C4-2B (cell line): ENCODE results near the gene GBGT1.

Experiments used
- H3K27ac ChIP-seq: fragments of 450-650 bp; 2 replicates; pipeline ENCODE4 v1.5.1; 2017
- ZFX ChIP-seq: fragments of 450-650 bp; IDR thresholded peaks from 2 replicates; pipeline ENCODE4 v1.6.1; 2017
- TF ChIP-seq, protein P1 (sequence below): fragments of 450-650 bp; conservative IDR thresholded peaks from 2 replicates; pipeline ENCODE4 v1.5.1; 2017; ENCODE audit warnings: mild to moderate bottlenecking

Gene GBGT1

DNA sequence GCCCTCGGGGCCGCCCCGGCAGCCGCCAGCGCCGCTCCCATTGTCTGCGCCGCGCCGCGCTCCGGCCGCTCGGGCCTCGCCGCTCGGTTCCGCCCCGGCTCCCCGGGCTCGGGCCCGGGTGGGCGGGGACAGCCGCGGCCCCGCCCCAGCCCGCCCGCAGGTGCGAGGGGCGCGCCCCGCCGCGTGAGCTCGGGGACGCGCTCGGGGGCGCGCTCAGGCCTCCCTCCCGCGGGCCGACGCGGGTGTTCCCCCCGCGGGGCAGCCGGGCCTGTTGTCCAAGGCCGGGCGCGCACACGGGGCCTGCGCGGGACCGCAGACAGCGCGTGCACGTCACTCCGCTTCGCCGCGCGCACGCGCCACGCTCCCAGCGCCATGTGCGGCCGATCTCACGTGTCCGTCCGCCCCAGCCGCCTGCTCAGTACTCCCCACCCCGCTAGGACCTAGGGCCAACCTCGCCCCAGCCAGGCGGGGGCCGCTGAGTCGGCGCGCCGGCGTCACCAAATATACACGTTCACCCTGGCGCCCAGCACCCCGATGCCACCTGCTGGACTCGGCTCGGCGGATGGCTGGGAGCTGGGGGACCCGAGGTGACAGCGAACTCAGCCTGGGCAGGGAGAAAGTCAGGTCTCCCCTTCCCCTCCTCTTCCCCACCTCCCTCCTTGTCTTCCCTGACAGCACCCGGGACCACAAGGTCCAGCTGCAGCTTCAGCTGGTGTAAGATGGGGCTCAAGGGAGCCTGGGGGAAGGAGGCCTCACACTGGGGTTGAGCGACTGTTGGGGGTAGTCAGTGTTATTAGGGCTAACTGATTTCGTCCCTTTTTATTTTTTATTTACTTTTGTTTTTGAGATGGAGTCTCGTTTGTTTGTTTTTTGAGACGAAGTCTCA, 14.3 kb downstream of the GBGT1 start:
- TF ChIP-seq ZFX, result peak; percentile 27; the same call in 1 of the 2 replicates
- TF ChIP-seq, protein P1, sequence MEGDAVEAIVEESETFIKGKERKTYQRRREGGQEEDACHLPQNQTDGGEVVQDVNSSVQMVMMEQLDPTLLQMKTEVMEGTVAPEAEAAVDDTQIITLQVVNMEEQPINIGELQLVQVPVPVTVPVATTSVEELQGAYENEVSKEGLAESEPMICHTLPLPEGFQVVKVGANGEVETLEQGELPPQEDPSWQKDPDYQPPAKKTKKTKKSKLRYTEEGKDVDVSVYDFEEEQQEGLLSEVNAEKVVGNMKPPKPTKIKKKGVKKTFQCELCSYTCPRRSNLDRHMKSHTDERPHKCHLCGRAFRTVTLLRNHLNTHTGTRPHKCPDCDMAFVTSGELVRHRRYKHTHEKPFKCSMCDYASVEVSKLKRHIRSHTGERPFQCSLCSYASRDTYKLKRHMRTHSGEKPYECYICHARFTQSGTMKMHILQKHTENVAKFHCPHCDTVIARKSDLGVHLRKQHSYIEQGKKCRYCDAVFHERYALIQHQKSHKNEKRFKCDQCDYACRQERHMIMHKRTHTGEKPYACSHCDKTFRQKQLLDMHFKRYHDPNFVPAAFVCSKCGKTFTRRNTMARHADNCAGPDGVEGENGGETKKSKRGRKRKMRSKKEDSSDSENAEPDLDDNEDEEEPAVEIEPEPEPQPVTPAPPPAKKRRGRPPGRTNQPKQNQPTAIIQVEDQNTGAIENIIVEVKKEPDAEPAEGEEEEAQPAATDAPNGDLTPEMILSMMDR, result no peak
- peak overlapping the region; percentile 80 for H3K27ac ChIP-seq

DNA sequence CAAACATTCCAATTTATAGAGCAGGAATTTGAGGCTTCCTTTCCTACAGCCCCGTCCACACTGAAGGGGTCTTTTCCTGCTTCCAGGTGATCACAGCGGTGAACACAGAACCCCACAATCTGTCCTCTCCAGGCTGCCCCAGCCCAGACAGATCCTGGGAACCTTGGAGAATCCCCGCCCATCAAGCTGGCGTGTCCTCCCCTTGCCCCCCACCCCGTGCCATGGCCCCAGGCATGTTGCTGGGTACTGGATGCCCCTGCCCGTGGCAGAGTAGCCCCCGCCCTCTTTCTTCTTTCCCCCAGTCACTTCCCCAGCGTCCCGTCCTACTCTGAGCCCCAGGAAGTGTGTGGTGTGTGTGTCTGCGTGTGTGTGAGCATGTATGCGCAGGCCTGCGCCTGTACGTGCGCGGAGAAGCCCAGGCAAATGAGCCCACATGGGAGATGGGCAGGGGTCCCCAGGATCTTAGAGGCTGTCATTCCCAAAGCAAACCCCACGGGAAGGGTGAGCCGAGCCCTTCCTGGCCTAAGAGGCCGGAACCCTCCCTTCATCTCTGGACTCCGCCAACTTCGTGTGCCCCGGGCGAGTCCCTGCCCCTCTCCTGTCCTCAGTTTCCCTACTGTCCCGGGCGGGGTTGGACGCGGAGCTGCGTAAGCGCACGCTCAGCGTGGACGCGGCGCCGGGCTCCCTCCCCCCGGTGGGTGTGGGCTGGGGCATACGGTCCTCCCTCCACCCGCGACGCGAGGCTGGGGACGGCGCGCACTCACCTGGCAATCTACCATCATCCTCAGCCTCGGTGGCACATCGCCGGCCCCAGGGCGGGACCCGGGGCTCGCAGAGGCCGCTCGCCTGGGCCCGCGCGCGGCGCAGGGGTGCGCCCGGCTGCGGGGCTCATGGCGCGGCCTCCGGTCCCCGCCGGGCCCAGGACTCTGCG, 15.2 kb downstream of the GBGT1 start:
- peak; percentile 85; the same call in 1 of the 2 replicates for TF ChIP-seq ZFX
- TF ChIP-seq, protein P1, result no peak
- peak overlapping the region; percentile 80 for H3K27ac ChIP-seq

DNA sequence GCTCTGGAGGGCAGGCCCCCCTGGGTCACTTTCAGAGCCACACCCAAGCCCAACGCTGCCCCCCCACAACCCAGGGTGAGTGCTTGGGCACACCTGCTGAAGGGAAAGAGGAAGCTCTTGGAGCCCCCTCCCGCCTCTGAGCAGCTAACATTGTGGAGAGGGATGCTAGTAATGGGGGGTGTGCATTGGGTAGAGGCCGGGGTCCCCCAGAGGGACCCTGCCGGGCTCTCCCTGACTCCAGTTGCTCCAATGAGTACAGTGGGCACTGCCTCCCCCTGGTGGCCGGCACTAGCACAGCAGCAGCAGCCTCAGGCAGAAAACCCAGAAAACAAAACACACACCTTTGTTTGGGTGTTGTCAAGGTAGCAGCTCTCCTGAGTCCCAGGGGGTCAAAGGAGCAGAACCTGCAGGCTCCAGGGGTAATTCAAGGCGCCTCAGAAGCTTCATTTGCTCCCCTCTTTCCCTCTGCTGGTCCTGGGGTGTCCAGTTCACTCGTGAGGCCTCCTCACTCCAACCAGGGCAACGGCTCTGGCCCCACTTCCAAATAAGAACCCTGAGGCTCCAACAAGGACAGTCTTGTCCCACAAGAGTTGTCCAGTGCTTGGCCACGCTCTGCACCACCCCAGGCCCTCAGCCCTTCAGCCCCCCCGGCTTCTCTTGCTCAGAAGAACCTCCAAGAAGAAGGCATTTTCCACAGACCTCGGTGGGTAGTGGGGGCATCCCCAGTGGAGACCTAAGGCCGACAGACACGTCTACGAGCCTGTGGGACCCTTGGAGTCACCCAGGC, 16.1 kb downstream of the GBGT1 start:
- TF ChIP-seq, protein P1, result peak; percentile 98
- no peak for TF ChIP-seq ZFX
- H3K27ac ChIP-seq, result peak overlapping the region; percentile 80

DNA sequence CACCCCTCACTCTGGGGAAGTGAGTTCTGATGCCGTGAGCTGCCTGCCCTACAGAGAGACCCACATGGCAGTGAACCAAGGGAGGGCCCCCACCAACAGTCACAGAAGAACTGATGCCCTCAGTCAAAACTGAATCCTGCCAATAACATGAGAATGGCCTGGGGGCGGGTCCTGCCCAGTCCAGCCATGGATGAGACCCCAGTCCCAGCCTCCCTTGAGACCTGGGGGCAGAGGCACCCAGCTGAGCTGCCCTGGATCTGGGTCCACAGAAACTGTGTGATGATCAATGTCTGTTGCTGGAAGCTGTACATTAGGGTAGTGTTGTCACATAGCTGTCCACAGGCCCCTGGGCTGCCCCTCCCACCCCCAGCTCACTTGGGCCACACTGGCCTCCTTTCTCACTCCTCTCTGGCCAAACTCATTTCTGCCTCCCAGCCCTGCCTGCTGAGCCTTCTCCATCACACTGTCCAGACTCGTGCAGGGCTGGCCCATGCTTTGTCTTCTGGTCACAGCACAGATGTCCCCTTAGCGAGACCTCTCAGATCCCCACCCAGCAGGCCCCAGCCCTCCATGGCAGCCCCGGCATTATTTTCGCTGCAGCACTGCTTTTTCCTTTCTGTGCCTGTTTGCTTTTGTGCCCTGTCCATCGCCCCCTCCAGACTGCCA, 16.8 kb downstream of the GBGT1 start:
- no peak overlapping the region for H3K27ac ChIP-seq
- no peak for TF ChIP-seq ZFX
- TF ChIP-seq, protein P1, result 0 out of 2 replicates have a peak, but pooled peaks have one; percentile 4

DNA sequence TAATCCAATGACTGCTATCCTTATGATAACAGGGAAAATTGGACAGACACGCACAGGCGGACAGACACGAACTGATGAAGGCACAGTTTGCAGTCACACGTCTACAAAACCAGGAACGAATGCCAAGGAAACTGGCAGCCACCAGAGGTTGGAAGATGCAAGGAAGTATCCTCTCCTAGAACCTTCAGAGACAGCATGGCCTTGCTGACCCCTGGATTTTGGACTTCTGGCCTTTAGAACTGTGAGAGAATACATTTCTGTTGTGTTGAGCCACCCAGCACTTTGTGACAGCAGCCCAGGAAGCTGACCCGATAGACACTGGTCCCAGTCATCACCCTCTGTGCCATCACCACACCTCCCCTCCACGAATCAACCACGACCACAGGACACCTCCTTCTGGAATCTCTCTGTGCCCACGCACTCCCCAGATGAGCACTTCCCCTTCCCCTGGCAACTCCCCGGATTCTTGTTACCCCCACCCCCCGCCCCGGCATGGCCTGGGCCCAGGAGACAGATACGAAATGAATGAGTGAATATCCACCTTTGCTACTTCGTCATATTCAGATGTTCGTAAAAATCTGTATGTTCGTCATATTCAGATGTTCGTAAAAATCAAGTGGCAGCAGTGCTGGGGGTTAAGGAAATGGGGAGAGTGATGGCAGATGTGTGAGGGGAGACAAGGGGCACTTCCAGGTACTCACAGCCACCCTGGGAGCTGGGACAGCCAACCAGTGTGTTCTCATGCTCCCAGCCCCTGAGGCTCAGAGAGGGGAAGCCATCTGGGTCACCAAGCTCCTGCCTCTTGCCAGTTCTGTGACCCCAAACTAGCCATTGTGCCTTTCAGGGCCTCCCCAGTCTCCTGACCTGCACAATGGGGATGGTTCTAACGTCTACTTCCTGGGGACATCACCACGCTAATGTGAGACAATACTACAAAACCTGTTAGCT, 18.5 kb downstream of the GBGT1 start:
- no peak for TF ChIP-seq ZFX
- TF ChIP-seq, protein P1, result no peak; the same call in 1 of the 2 replicates
- peak overlapping the region; percentile 33 for H3K27ac ChIP-seq
